Neural cell (in vitro differentiated cells): Measurements from ENCODE around the gene TBX20. TPM values are rescaled to one million over a fixed set of nuclear protein-coding genes. Genes with fewer than 3 reads are reported as not detected.

Experiments used
- H2AFZ ChIP-seq: fragments of 200-600, 300-800 bp; sonication (generic), shearing (Covaris generic); 2 replicates; pipeline ENCODE4 v1.6.0; 2014; ENCODE audit warnings: low read depth, mild to moderate bottlenecking, antibody characterized with exemption, low read length, moderate library complexity
- H3F3A ChIP-seq: fragments of 200-600 bp; shearing (Covaris generic); 2 replicates; pipeline ENCODE4 v1.6.1; 2016; ENCODE audit warnings: mild to moderate bottlenecking, moderate library complexity, mixed read lengths, antibody characterized with exemption, low read length; ENCODE audit not compliant: insufficient read depth, poor library complexity, severe bottlenecking
- H3K27ac ChIP-seq: fragments of 200-600, 300-800 bp; sonication (generic), shearing (Covaris generic); 2 replicates; pipeline ENCODE4 v1.5.1; 2014; ENCODE audit warnings: mild to moderate bottlenecking, low read length, moderate library complexity
- H3K27me3 ChIP-seq: fragments of 300-800, 200-600 bp; sonication (generic), shearing (Covaris generic); 2 replicates; pipeline ENCODE4 v1.6.0; 2014; ENCODE audit warnings: mild to moderate bottlenecking, low read depth, low read length, moderate library complexity; ENCODE audit not compliant: insufficient read depth
- H3K36me3 ChIP-seq: fragments of 300-800, 200-600 bp; sonication (generic), shearing (Covaris generic); 2 replicates; pipeline ENCODE4 v1.5.1; 2014; ENCODE audit warnings: mild to moderate bottlenecking, antibody characterized with exemption, low read length, moderate library complexity; ENCODE audit not compliant: insufficient read depth
- H3K4me2 ChIP-seq: fragments of 300-800, 200-600 bp; sonication (generic), shearing (Covaris generic); 2 replicates; pipeline ENCODE4 v1.6.0; 2014; ENCODE audit warnings: mild to moderate bottlenecking, low read length
- H3K4me3 ChIP-seq: fragments of 300-800, 200-600 bp; sonication (generic), shearing (Covaris generic); 2 replicates; pipeline ENCODE4 v1.5.1; 2014; ENCODE audit warnings: mild to moderate bottlenecking, low read length, moderate library complexity
- H3K79me2 ChIP-seq: fragments of 200-600 bp; shearing (Covaris generic); replicated peaks from 2 replicates; pipeline ENCODE4 v1.6.0; 2014; ENCODE audit warnings: mild to moderate bottlenecking, low read length, moderate library complexity; ENCODE audit not compliant: insufficient read depth
- H3K9ac ChIP-seq: fragments of 300-800, 200-600 bp; sonication (generic), shearing (Covaris generic); 2 replicates; pipeline ENCODE4 v1.6.1; 2016; ENCODE audit warnings: mild to moderate bottlenecking, low read length, mixed read lengths
- H3K9me2 ChIP-seq: fragments of 200-600 bp; shearing (Covaris generic); 2 replicates; pipeline ENCODE4 v1.6.1; 2016; ENCODE audit warnings: mild to moderate bottlenecking, low read length, mixed read lengths; ENCODE audit not compliant: insufficient read depth
- H3K9me3 ChIP-seq: fragments of 200-600, 300-800 bp; sonication (generic), shearing (Covaris generic); 2 replicates; pipeline ENCODE4 v1.6.1; 2016; ENCODE audit warnings: mild to moderate bottlenecking, mixed run types, low read length, moderate library complexity, mixed read lengths
- H4K20me1 ChIP-seq: fragments of 200-600 bp; shearing (Covaris generic); 2 replicates; pipeline ENCODE4 v1.6.1; 2016; ENCODE audit warnings: mild to moderate bottlenecking, mixed run types; ENCODE audit not compliant: insufficient read depth
- CTCF ChIP-seq: fragments of 450-650 bp; IDR thresholded peaks from 2 replicates; pipeline ENCODE4 v1.5.1; 2014; ENCODE audit warnings: antibody characterized with exemption, mild to moderate bottlenecking, moderate library complexity; ENCODE audit not compliant: poor library complexity, severe bottlenecking
- EP300 ChIP-seq: fragments of 450-650 bp; conservative IDR thresholded peaks from 2 replicates; pipeline ENCODE4 v1.6.1; 2014; ENCODE audit warnings: antibody characterized with exemption, mild to moderate bottlenecking, moderate library complexity; ENCODE audit not compliant: poor library complexity, severe bottlenecking
- EZH2 ChIP-seq: fragments of 200-600, 300-800 bp; shearing (Covaris generic), sonication (generic); IDR thresholded peaks from 2 replicates; pipeline ENCODE4 v1.6.1; 2014; ENCODE audit warnings: antibody characterized with exemption, low read length, borderline replicate concordance, mild to moderate bottlenecking; ENCODE audit not compliant: insufficient read depth, poor library complexity, severe bottlenecking
- MXI1 ChIP-seq: fragments of 450-650 bp; conservative IDR thresholded peaks from 2 replicates; pipeline ENCODE4 v1.6.1; 2014; ENCODE audit warnings: antibody characterized with exemption, mild to moderate bottlenecking; ENCODE audit not compliant: poor library complexity, severe bottlenecking
- POLR2AphosphoS5 ChIP-seq: IDR thresholded peaks from 2 replicates; pipeline ENCODE4 v1.6.1; 2012
- RAD21 ChIP-seq: fragments of 450-650 bp; conservative IDR thresholded peaks from 2 replicates; pipeline ENCODE4 v1.6.1; 2014; ENCODE audit warnings: antibody characterized with exemption, mild to moderate bottlenecking, moderate library complexity
- REST ChIP-seq: IDR thresholded peaks from 2 replicates; pipeline ENCODE4 v1.6.1; 2012; ENCODE audit warnings: borderline replicate concordance
- SMC3 ChIP-seq: fragments of 450-650 bp; conservative IDR thresholded peaks from 2 replicates; pipeline ENCODE4 v1.6.1; 2014; ENCODE audit warnings: antibody characterized with exemption, mild to moderate bottlenecking, moderate library complexity; ENCODE audit not compliant: poor library complexity
- TAF1 ChIP-seq: IDR thresholded peaks from 2 replicates; pipeline ENCODE4 v1.6.1; 2012; ENCODE audit warnings: low read depth
- polyA plus RNA-seq: library from polyadenylated mRNA; depleted of rRNA; stranded (reverse); fragments of >200 nt; gene quantifications from 2 replicates; pipeline ENCODE4 v1.2.3, GENCODE V29; 2014

Gene TBX20
- polyA plus RNA-seq, 1 donor from 2014 or later: not detected

GRCh38 chr7:35249537-35249907 is 4.4 kb downstream of the TBX20 start:
- Histone ChIP-seq H3K9me3 (no peaks in the 10 kb centered on the region), H3K27ac (no peak overlapping the region), H3K4me3 (no peak overlapping the region), H3K4me2 (no peak overlapping the region), H4K20me1 (no peaks in the 10 kb centered on the region), H2AFZ (no peak overlapping the region), H3K9me2 (no peaks in the 10 kb centered on the region), H3F3A (no peaks in the 10 kb centered on the region), H3K9ac (no peak overlapping the region), H3K36me3 (no peaks in the 10 kb centered on the region), H3K79me2 (no peaks in the 10 kb centered on the region), H3K27me3 (peaks cover 100% of the 10 kb centered on the region)
- TF ChIP-seq TAF1: no peak
- no peak for TF ChIP-seq SMC3
- TF ChIP-seq EZH2: no peak
- TF ChIP-seq POLR2AphosphoS5: no peak
- TF ChIP-seq EP300: no peak
- no peak for TF ChIP-seq CTCF
- TF ChIP-seq RAD21: no peak
- no peak for TF ChIP-seq REST
- TF ChIP-seq MXI1: no peak

GRCh38 chr7:35248576-35249536 is 5.0 kb downstream of the TBX20 start:
- no peak overlapping the region for H2AFZ ChIP-seq
- peaks cover 95% of the 10 kb centered on the region for H3K27me3 ChIP-seq
- H3K4me2 ChIP-seq: no peak overlapping the region
- H4K20me1 ChIP-seq: no peaks in the 10 kb centered on the region
- H3K27ac ChIP-seq: no peak overlapping the region
- TF ChIP-seq REST (no peak), MXI1 (no peak), EZH2 (peak; percentile 64), TAF1 (no peak), POLR2AphosphoS5 (no peak)
- no peaks in the 10 kb centered on the region for H3K79me2 ChIP-seq
- no peaks in the 10 kb centered on the region for H3F3A ChIP-seq
- no peak overlapping the region for H3K9ac ChIP-seq
- no peaks in the 10 kb centered on the region for H3K36me3 ChIP-seq
- H3K9me2 ChIP-seq: no peaks in the 10 kb centered on the region
- H3K4me3 ChIP-seq: no peak overlapping the region
- H3K9me3 ChIP-seq: no peaks in the 10 kb centered on the region
